Stimulated activated CD8-positive, alpha-beta memory T cell treated with anti-CD3 and anti-CD28 coated beads, Interleukin-12 subunit alpha, Interleukin-12 subunit beta, amount 100 ng/mL, for 24 hours (primary cell): Measurements from ENCODE around the gene ZSWIM9.
"Not testable (repeated sequence)": the region's sequence is repeated elsewhere in the genome, so short reads cannot be mapped to it uniquely, and the experiment has no call there.

Experiments used
- DNase-seq: peaks from one replicate; pipeline ENCODE4 v3.0.0-alpha.2; 2020; ENCODE audit errors: extremely low read depth

The ZSWIM9 gene

GRCh38 chr19:48213959-48214358 lies 43.5 kb downstream of the ZSWIM9 start:
- DNase-seq: no peak

- DNase-seq: no peak
Measured at GRCh38 chr19:48216933-48217332, 46.5 kb downstream of the ZSWIM9 start.

GRCh38 chr19:48218997-48219396 lies 48.5 kb downstream of the ZSWIM9 start:
- no peak for DNase-seq

GRCh38 chr19:48220784-48221183 lies 50.3 kb downstream of the ZSWIM9 start:
- DNase-seq: not testable (repeated sequence)

GRCh38 chr19:48221628-48222027 lies 51.1 kb downstream of the ZSWIM9 start:
- no peak for DNase-seq

GRCh38 chr19:48230555-48231129 lies 60.2 kb downstream of the ZSWIM9 start:
- no peak for DNase-seq

GRCh38 chr19:48237057-48237456 lies 66.6 kb downstream of the ZSWIM9 start:
- DNase-seq: no peak

- no peak for DNase-seq
Measured at GRCh38 chr19:48239120-48239519, 68.6 kb downstream of the ZSWIM9 start.

- DNase-seq: no peak
Measured at GRCh38 chr19:48239582-48240141, 69.2 kb downstream of the ZSWIM9 start.

GRCh38 chr19:48241771-48242170 lies 71.3 kb downstream of the ZSWIM9 start:
- not testable (repeated sequence) for DNase-seq

- DNase-seq: no peak
Measured at GRCh38 chr19:48244281-48244680, 73.8 kb downstream of the ZSWIM9 start.

- no peak for DNase-seq
Measured at GRCh38 chr19:48246101-48246500, 75.6 kb downstream of the ZSWIM9 start.

GRCh38 chr19:48247212-48247611 lies 76.7 kb downstream of the ZSWIM9 start:
- DNase-seq: no peak
